Measurements from ENCODE around the gene WDR76.
A peak's percentile ranks its signal among the peaks of the same experiment; 100 is the strongest.
"Not testable (repeated sequence)": the region's sequence is repeated elsewhere in the genome, so short reads cannot be mapped to it uniquely, and the experiment has no call there.

WDR76 gene

GRCh38 chr15:43826508-43827341 lies at the start of gene WDR76:
TSS of gene WDR76 (plus strand) at chr15:43827002. CDS start at chr15:43827033, 31 bp downstream.
- peak; percentile 95 for DNase-seq

DNA sequence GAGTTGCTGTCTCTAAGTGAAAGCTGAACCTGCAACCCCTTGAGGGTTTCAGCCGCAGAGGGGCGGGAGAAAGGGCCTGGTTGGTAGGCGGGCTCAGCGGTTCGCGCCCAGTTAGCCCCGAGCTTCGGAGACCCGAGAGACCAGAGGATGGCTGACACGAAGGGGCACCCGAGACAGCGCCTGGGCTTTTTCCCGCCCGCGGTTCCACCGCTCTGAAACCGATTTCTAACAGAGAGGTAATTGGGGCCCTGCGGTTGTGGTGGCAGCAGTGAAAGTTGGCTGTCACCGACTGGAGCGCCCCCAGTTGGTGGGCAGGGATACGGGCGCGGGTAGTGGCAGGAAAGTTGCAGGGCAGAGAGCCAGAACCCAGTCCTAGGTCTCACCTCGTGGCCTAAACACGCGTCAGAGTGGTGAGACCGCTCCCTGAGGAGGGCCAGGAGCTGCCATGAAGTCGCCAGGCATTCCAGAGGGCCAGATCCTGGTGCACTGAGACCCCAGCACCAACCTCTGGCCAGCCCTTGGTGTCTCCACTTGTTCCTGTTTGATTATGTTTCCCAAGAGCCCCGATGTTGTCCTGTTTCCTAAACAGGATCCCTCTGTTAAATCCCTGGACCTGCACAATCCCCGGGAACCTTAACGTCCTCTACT lies 49.4 kb upstream of the WDR76 start:
- DNase-seq = peak; percentile 91

DNA sequence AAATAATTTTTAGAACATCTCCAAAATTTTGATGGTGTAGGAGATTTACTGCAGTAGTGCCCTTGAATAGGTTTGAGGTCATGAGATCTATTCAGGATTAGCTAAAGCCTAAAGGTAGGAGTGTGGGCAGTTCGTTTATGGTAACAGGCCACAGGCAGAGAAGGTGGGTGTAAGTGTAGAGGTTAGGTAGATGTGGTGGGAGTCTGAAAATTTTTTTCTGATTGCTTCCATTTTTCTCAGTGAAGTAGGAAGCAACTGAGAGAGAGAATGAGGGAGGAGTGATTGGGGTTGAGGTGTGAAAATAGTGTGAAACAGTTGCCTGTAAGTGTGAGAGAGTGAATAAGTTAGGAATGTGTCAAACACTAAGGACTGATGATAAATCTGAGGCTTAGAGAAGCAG lies 47.8 kb upstream of the WDR76 start:
- no peak for DNase-seq

DNA sequence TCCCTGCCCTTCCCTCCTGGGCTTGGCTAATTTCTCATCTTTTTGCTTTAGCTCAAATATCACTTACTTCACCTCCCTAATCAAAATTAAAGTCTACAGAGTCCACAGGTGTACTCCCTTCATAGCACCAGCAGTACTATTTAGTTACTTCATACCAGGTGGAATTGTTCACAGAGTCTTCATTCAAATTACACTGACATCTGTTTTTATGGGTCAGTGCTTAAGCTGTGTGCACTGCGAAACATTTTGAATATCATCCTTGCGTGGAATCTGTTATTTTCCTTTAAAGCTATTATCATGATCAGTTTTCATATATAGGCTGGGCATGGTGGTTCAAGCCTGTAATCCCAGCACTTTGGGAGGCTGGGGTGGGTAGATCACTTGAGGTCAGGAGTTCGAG lies 37.4 kb upstream of the WDR76 start:
- no peak for DNase-seq

GRCh38 chr15:43791993-43792760 lies 34.6 kb upstream of the WDR76 start, which contains the start of gene SERF2:
TSS of gene SERF2 (plus strand) at chr15:43792320. CDS start at chr15:43792377, 57 bp downstream.
- peak; percentile 99 for DNase-seq

DNA sequence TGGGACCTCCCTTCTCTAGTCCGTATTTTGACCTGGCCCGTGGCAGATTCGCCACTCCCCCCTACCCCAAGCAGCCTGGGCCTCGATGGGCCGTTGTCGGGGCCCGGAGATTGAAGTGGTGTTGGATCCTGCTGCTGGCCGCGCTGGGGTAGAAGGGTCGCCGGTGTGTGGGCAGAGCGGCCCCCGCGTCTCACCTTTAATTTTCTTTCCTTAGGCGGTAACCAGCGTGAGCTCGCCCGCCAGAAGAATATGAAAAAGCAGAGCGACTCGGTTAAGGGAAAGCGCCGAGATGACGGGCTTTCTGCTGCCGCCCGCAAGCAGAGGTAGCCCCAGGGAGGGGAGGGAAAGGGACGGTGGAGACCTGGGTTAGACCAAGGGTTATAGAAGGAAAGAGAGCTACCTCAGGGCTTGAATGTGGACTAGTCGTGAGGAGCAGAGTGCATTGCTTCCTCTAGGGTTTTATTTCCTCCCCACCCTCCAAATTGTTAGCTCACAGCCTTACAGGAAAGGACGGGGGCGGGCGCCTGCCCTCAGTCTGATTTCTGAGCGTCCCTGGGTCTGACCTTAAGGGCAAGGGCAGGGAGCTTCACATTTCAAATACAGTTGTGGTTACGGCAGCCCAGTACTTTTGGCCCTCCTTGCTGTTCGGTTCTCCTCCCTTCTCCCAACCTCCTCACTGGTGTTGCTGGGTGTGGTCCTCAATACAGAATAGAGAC lies 33.9 kb upstream of the WDR76 start:
- peak; percentile 42 for DNase-seq

- DNase-seq = no peak
Observed at GRCh38 chr15:43793647-43794046, 33.2 kb upstream of the WDR76 start.

DNA sequence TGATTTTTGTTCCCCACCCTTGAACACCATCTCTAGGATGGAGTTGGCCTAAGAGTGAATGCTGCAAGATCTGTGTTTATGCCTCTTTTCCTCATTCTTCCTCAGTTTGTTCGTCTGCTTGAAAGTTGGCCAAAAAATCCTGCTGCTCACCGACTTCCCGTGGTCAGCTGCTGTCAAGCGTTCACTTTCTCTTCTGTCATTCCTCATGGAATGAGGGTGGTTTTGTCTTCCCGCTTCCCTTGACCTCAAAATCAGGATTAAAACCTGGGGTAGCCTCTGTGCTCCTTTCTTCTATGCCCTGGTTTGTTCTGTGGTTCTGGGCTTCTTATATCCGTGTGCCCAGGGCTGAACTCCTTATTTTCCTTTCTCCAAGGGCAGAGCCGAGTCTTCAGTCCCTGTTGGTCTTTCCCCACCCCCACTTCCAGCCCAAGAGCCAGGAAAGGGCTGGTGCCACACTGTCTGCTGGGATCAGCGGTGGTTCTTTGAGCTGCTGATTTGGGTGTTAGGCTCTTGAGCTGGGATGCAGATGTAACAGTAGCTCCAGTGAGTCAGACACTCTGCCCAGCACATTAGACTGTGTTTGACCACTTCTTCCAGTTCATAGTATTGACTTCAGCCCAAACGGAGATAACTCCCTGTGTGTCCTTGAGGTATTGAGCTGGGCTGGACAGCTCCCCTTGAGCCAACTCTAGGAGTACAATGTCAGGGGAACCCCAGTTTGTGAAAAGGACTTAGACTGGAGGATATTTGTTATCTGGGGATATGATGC lies 32.3 kb upstream of the WDR76 start:
- DNase-seq = no peak

- DNase-seq = no peak
Observed at GRCh38 chr15:43795197-43795596, 31.6 kb upstream of the WDR76 start.

- no peak for DNase-seq
Observed at GRCh38 chr15:43795997-43796396, 30.8 kb upstream of the WDR76 start.

- no peak for DNase-seq
Observed at GRCh38 chr15:43796566-43796965, 30.2 kb upstream of the WDR76 start.

- DNase-seq = no peak
Observed at GRCh38 chr15:43799209-43799944, 27.4 kb upstream of the WDR76 start.

DNA sequence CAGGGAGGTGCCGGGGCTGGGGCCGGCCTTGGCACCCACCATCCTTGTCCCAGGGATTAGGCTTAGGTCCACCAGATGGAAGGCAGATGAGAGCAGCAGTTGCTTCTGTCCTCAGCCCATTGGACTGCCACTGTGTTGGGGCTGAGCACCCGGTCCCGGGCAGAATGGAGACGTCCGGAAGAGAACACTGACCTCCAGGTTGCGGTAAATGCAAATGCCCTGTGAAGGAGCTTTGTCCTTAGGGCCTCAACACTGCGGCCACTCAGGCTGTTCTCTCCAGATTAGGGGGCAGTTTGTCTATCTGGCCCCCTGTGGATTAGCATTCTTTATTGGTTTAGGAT lies 26.9 kb upstream of the WDR76 start, which contains the start of gene SERINC4:
Gene SERINC4, minus strand, starts transcription at position 276 of the 341 bp plus-strand sequence. Its CDS starts 234 bp downstream, at position 42.
- no peak for DNase-seq

DNA sequence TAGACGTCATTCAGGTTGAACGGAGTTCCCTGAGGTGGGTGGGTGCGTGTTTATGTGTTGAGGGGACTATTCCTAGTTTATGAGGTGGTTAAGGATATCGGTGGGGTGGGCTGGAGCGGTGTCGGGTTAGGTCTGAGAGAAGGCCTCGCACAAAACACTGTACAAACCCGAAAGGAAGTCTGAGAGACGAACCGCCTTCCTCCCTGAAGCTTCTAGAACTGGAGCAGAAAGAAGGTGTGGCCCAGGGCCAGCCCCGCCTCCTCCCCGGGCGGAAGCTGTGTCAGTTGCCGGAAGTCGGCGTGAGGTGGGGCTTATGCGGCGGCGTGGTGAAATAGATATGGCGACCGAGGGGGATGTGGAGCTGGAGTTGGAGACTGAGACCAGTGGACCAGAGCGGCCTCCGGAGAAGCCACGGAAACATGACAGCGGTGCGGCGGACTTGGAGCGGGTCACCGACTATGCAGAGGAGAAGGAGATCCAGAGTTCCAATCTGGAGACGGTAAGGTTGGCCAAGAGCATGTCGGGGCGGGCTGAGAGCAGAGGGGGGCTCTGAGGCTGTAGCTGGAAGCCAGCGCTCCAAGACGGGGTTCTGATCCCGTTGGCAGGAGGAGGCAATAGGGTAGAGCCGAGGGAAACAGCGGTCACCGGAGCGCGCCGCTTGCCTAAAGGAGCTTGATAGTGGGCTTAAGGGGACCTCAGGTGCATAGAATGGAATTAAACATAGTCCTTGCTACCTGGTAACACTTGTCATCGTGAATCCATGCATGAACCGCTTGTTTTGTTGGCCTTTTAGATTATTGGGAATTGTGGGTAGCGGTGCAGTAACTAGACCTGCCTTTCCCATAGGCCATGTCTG lies 26.3 kb upstream of the WDR76 start, which contains the start of gene HYPK:
Gene HYPK, plus strand, starts transcription at position 314 of the 856 bp plus-strand sequence. Its CDS starts 24 bp downstream, at position 338.
- DNase-seq = peak; percentile 93

- DNase-seq = not testable (repeated sequence)
Observed at GRCh38 chr15:43802676-43803075, 24.1 kb upstream of the WDR76 start.

GRCh38 chr15:43808435-43808950 lies 18.3 kb upstream of the WDR76 start:
- no peak for DNase-seq

DNA sequence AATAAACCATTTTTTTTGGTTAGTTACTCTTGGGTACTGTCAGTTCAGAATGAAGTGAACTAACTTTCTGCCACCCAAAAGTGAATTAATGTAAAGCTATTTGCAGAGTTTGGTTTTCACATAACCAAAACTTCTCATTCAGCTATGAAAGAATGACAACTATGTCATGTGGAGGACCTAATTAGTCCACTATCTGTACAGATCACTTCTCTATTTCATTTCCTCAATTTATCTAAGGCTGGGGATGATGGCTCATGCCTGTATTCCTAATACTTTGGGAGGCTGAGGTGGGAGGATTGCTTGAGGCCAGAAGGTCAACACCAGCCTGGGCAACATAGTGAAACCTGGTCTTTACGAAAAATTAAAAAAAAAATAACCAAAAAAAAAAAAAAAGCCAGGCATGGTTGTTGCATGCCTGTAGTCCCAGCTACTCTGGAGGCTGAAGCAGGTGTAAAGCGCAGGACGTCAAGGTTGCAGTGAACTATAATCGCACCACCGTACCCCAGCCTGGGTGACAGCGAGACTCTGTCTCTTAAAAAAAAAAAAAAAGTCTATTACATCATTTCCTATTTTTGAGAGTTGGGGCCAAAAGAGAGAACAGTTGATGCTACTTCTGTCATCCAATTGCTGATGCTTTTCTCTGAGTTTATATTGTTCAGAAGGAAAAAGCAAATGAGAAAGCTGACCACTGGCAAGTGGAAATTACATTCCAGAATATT lies 17.7 kb upstream of the WDR76 start:
- no peak for DNase-seq

DNA sequence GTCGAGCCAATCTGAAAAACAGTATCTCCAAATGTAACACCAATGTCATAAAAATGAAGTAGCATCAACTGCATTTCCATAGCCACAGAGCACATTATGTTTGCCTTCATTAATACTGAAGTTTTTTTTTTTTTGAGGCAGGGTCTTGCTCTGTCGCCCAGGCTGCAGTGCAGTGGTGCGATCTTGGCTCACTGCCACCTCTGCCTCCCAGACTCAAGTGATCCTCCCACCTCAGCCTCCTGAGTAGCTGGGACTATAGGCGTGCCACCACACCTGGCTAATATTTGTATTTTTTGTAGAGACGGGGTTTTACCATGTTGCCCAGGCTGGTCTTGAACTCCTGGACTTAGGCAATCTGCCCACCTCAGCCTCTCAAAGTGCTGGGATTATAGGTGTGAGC lies 11.7 kb upstream of the WDR76 start:
- DNase-seq = not testable (repeated sequence)

GRCh38 chr15:43821505-43821904 lies 5.3 kb upstream of the WDR76 start:
- DNase-seq = no peak

All from OCI-M1 (cell line).